Stimulated activated CD4-positive, alpha-beta T cell treated with anti-CD3 and anti-CD28 coated beads, Interleukin-1b, Interleukin-23, amount 100 ng/mL, for 24 hours (primary cell): Measurements from ENCODE around the gene TOP3A.
A peak's percentile ranks its signal among the peaks of the same experiment; 100 is the strongest.
"Not testable (repeated sequence)": the region's sequence is repeated elsewhere in the genome, so short reads cannot be mapped to it uniquely, and the experiment has no call there.

Experiments used
- DNase-seq, 4 experiments: peaks; one replicate each; pipeline ENCODE4 v3.0.0-alpha.2; 2020; ENCODE audit warnings: low read depth in 4 of 4, low spot score in 1 of 4

Gene TOP3A, protein sequence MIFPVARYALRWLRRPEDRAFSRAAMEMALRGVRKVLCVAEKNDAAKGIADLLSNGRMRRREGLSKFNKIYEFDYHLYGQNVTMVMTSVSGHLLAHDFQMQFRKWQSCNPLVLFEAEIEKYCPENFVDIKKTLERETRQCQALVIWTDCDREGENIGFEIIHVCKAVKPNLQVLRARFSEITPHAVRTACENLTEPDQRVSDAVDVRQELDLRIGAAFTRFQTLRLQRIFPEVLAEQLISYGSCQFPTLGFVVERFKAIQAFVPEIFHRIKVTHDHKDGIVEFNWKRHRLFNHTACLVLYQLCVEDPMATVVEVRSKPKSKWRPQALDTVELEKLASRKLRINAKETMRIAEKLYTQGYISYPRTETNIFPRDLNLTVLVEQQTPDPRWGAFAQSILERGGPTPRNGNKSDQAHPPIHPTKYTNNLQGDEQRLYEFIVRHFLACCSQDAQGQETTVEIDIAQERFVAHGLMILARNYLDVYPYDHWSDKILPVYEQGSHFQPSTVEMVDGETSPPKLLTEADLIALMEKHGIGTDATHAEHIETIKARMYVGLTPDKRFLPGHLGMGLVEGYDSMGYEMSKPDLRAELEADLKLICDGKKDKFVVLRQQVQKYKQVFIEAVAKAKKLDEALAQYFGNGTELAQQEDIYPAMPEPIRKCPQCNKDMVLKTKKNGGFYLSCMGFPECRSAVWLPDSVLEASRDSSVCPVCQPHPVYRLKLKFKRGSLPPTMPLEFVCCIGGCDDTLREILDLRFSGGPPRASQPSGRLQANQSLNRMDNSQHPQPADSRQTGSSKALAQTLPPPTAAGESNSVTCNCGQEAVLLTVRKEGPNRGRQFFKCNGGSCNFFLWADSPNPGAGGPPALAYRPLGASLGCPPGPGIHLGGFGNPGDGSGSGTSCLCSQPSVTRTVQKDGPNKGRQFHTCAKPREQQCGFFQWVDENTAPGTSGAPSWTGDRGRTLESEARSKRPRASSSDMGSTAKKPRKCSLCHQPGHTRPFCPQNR

GRCh38 chr17:18314731-18315561 lies at the start of gene TOP3A, which contains the start of gene SMCR8:
Gene TOP3A (minus strand): TSS chr17:18314994. CDS start chr17:18314778, 216 bp downstream.
Gene SMCR8 (plus strand): TSS chr17:18315293. CDS start chr17:18315790, 497 bp downstream.
- peak; percentile 93 to 98 (median 96) for DNase-seq

DNA sequence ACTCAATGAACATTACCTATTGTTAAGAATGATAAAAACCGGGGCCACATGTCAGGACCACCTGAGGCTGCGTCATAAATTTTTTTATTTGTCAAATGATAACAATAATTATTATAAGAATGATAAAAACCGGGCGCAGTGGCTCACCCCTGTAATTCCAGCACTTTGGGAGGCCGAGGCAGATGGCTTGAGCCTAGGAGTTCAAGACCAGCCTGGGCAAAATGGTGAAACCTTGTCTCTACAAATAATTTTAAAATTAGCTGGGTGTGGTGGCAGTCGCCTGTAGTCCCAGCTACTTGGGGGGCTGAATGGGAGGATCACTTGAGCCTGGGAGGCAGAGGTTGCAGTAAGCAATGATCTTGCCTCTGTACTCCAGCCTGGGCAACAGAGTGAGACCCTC lies 49.4 kb upstream of the TOP3A start:
- DNase-seq: no peak

DNA sequence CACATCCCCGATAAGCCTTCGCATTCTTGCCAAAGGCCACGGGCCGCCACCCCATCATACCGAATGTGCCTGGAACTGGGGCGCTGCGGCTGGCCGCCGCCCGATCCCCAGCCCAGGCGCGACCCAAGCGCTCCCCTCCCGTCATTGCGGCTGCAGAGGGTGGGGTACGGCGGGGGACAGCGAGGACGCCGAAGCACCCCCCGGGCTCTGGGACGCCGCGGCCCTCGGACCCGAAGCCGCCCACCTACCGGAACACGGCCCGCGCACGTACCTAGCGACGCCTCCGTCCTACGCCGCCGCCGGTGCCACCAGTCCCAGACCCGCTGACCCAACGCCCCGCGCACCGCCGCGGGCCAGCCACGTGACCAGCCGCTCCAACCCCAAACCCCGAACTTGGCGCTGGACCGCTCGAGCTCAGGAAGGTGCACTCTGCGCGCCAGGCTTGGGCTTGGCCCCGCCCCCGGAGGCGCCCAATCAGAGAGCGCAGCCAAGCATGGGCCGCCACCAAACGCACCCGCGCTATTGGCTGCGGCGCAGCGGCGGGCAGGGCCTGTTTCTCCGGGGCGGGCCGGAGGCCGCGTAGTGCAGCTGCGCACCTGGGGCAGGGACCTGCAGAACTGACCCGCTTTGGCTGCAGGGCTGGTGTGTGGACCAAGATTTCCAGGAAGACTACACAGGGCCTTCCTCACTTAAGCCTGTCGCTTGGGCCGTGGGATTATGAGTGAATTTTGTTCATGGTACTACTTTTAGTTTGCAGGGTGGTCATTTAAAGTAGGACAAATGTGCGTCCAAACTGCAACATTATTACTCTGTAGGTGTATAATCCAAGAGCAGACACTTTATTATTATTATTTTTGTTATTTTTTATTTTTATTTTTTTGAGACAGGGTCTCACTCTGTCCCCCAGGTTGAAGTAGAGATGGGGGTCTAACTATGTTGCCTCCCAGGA lies 48.6 kb upstream of the TOP3A start, which contains the start of gene SHMT1:
Gene SHMT1, minus strand, starts transcription at position 450 of the 949 bp plus-strand sequence. CDS start 7,569 bp downstream, outside the sequence.
- DNase-seq: peak; percentile 67 to 92 (median 84)

DNA sequence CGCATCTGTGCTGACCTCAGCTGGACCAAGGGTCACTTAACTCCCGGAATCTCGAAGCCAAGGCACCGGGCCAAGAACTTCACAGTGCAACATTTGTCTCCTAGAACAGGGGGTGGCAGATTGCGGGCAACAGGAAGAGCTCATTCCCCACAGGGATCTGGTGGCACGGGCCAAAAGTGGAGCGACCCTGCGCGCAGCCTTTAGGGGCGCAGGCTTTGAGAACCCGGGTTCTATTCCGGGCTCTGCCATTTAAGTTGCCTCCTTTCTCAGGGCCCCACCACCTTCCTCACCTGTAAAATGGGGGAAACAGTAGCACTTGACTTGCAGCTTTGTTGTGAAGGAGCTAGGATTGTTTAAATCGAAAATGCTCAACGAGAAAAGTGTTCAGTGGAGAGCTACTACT lies 47.9 kb upstream of the TOP3A start:
- no peak for DNase-seq

DNA sequence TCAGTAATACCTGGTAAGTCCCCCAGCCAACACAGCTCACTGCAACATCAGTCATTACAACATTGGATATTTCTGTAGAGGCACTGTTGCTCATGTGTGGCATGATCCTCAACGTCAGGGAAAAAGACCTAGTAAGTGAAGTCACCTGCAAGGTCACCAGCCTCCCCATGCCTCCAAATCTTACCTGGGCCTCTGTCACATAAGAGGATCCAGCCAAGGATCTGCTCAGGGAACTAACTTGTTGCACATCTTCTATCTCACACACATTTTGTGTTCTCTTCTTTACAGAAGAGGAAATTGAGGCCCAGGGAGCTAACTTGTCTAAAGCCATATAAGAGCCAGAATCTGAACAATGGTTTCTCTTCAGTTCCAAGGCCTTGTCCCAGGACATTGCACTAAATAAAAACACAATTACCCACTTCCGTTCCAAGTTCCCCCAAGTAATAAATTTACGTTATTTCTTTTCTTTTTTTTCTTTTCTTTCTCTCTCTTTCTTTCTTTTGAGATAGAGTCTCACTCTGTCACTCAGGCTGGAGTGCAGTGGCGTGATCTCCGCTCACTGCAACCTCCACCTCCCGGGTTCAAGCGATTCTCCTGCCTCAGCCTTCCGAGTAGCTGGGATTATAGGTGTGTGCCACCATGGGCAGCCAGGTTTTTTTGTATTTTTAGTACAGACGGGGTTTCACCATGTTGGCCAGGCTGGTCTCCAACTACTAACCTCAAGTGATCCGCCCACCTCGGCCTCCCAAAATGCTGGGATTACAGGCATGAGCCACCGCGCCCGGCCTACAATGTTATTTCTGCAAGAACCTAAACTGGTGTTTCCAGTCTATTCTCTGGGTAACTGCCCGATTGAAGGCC lies 47.3 kb upstream of the TOP3A start:
- DNase-seq: no peak

GRCh38 chr17:18360518-18360917 lies 45.7 kb upstream of the TOP3A start:
- no peak for DNase-seq

DNA sequence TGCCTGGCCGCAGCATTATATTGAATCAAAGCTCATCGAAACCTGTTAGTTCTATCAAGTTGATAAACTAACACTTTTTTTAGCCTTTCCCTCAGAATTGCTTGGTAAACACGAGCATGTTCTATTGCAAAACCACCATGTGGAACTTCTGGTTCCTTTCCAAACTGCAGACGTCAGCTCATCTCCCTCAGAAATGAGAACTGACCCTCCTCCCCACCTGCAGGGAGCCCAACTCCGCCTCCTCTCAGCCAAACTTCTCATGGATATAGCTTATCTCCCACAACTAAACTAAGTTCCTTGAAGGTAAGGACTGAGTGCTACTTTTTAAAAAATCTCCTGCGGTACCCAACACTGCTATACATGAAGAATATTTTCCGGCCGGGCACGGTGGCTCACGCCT lies 41.8 kb upstream of the TOP3A start:
- no peak for DNase-seq

GRCh38 chr17:18353541-18353940 lies 38.7 kb upstream of the TOP3A start:
- no peak for DNase-seq

- no peak for DNase-seq
These were observed 29.2 kb upstream of the TOP3A start for GRCh38 chr17:18344021-18344420.

GRCh38 chr17:18339933-18340332 lies 25.1 kb upstream of the TOP3A start:
- DNase-seq: no peak

- not testable (repeated sequence) for DNase-seq
These were observed 23.4 kb upstream of the TOP3A start for GRCh38 chr17:18338158-18338557.

- no peak for DNase-seq
These were observed 18.2 kb upstream of the TOP3A start for GRCh38 chr17:18332909-18333489.

GRCh38 chr17:18331879-18332278 lies 17.1 kb upstream of the TOP3A start:
- no peak for DNase-seq

- DNase-seq: no peak
These were observed 13.9 kb upstream of the TOP3A start for GRCh38 chr17:18328643-18329204.

GRCh38 chr17:18327556-18327955 lies 12.8 kb upstream of the TOP3A start:
- no peak for DNase-seq

GRCh38 chr17:18327093-18327492 lies 12.3 kb upstream of the TOP3A start:
- DNase-seq: no peak

GRCh38 chr17:18326572-18326971 lies 11.8 kb upstream of the TOP3A start:
- no peak for DNase-seq

DNA sequence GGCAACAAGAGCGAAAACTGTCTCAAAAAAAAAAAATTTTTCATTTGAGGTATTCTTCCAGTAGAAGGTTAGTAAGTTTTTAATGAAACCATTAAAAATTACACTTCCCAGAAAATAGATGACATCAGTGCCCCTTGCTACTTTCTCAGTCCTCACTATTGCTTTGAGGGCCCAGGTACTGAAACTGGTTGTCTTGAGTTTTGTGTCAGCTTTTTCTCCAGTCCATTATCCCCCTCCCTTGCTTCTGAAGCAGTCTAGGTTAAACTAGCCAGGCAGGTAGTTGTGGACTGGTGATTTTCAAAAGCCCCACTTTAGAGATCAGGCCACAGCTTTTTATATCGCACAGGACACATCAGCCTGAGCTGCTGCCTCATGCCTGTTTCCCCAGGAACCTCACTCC lies 11.2 kb upstream of the TOP3A start:
- no peak for DNase-seq
